T-helper 1 cell treated with Interleukin-12 subunit alpha and Interleukin-12 subunit beta and Interleukin-4 antibody, amounts not matched to agents 30 ng/mL and 1 ng/mL, for 36 hours (primary cell): ENCODE results near the gene IL26. TPM values are rescaled to one million over a fixed set of nuclear protein-coding genes. Genes with fewer than 3 reads are reported as not detected.

ENCODE experiments used
- intact Hi-C: fragments of 100-400 bp; cut with micrococcal nuclease; formaldehyde crosslinking; loops from one replicate; pipeline ENCODE4 v1.15.1; 2024
- total RNA-seq: library from RNA; stranded (reverse); gene quantifications from 2 replicates; pipeline ENCODE4 v1.2.3, GENCODE V29; 2022

Gene IL26
- total RNA-seq, 1 donor from 2014 or later = 6.6 TPM

DNA sequence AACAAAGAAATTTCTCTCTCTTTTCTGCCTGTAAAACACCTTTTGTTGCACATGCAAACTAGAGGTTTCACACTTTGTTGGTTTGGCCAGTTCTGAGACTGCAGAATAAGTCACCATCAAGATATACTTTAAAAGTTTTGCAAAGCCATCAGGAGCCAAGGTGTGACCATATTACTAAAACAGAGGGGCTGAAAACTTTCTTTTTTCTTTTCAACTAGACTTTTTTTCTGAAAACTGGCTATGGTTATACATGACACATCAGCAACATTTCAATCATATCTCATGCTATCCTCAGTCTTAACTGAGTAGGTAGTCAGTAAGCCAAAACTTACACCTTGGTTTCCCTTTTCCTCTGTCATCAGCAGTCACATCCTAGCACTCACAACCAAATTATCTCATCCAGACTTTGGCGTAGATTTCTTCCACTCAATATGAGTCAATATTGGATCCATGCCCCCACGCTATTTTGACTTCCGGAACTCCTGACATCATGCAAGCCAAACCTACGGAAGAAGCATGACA is 62.0 kb downstream of the IL26 start:
- intact Hi-C loops = loop anchor here (1.0 kb wide), 3 partner anchors 13 to 44 kb away; no protein-coding TSS in a partner anchor

DNA sequence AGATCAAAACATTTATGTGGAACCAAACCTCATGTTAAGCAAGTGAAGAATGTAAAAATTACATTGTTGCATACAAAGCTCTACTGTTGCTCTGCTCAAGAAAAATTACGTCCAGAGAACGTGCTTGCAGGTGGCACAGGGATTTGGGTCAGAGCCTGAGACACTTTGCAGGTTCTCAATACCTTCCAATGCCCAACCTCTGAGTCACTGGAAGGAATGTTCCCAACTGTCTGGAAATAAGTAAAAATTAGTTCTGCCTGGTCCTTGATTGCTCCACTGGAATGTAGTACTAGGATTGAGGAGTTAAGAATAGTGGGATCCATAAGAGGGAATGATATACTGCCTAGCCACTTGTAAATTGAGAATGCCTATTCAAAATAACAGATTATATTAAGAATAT is 63.2 kb downstream of the IL26 start:
- intact Hi-C loops = no loop called here

GRCh38 chr12:68159681-68160304 is 65.8 kb downstream of the IL26 start, which contains the start of gene IFNG:
IFNG (minus strand) TSS chr12:68159740; CDS start chr12:68159615, 125 bp downstream.
- intact Hi-C loops = loop anchor here (1.0 to 2.0 kb wide), 4 partner anchors 16 to 509 kb away; partner anchors contain the start of gene RAP1B

DNA sequence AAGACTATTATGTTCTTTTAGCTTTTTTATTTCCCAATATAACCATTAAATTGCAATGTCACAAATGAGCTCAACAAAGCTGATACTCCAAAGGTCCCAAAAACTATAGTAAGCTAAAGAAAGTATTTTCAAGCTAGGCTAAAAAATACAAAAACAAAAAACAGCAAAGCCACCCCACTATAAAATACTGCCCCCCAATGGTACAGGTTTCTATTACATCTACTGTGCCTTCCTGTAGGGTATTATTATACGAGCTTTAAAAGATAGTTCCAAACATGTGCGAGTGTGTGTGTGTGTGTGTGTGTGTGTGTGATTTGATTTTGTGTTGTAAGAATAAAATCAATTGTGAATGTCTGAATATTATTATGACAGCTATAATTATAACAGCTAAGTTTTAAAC is 67.2 kb downstream of the IL26 start:
- intact Hi-C loops = loop anchor here (1.0 to 2.0 kb wide), 10 partner anchors 21 to 508 kb away; partner anchors contain the start of gene RAP1B

DNA sequence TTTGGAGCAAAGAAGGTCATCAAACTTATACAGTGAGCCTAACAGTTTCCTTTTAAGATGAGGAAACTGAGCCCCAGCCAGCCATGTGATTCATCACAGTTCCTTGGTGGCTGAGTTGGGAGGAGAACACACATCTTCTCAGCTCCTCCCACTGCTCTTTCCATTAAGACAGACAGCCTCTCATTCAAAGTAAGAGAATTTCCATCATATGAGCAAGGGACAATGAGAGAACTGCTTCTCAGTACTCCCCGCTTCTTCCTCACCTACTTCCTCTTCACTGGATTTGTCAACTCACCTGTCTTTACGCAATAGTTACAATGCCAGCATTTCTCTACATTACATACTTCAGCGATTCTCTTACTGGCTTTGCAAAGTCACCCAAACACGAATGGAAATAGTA is 68.2 kb downstream of the IL26 start:
- intact Hi-C loops = no loop called here

DNA sequence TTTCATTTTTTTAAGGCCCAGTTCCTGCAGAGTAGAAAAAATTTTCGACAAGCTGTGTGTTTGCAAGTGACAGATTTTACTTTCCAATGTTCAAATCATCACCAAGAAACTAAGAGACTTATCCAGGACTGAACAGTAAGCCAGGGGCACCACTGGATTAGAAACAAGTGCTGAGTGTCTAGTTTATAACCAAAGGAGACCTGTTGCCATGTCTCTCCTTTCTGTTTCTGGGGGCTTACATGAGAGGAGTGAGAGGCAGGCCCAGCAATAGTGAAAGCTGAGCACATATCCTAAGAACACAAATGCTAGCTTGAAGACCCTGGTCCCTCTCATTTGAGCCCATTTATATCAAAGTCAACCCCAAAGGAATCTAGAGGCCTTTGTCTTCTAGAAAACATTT is 69.0 kb downstream of the IL26 start:
- intact Hi-C loops = loop anchor here (1.0 kb wide), 1 partner anchor 801 kb away; no protein-coding TSS in a partner anchor

DNA sequence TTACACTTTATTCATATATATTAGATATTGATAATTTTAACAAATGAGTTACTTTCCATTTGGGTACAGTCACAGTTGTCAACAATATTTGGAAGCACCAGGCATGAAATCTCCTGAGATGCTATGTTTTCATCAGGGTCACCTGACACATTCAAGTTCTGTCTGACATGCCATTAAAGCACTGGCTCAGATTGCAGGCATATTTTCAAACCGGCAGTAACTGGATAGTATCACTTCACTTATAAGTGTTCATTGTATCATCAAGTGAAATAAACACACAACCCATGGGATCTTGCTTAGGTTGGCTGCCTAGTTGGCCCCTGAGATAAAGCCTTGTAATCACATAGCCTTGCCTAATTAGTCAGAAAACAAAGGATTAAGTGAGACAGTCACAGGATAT is 70.8 kb downstream of the IL26 start:
- intact Hi-C loops = no loop called here

Other genes with a start within 250 kb of the IL26 start
- 3.6 and 3.8 TPM in 2 replicates for gene IFNG-AS1, start 236.4 kb downstream of the IL26 start, total RNA-seq
- gene IFNG, start 66.1 kb downstream of the IL26 start, total RNA-seq = 560 and 566 TPM in 2 replicates
- 4.0 and 4.1 TPM in 2 replicates for gene IL22, start 27.8 kb upstream of the IL26 start, total RNA-seq
- 26.3 and 30.6 TPM in 2 replicates for gene MDM1, start 106.6 kb upstream of the IL26 start, total RNA-seq